MCF 10A (cell line): ENCODE data around the gene IL4. TPM values are rescaled to one million over a fixed set of nuclear protein-coding genes. Genes with fewer than 3 reads are reported as not detected.

Experiments used
- BruUV-seq: library from RNA; stranded (reverse); fragments of 400-500 nt; replicated peaks from 2 replicates; lab custom pipeline; 2021; lab: Mats Ljungman, UMichigan
- CTCF ChIA-PET: fragments of 300-600 bp; sonication (Branson Sonifier 250); formaldehyde crosslinking; extraction: SDS; loops from one replicate; lab custom pipeline; 2021; ENCODE audit warnings: antibody characterized with exemption, inconsistent platforms; lab: Yijun Ruan, JAX
- POLR2A ChIA-PET: fragments of 300-600, 350-650 bp; sonication (Branson Sonifier 250); formaldehyde crosslinking; extraction: SDS; loops from one replicate; lab custom pipeline; 2020; ENCODE audit warnings: antibody characterized with exemption, inconsistent platforms; lab: Yijun Ruan, JAX
- DNase-seq: peaks from one replicate; pipeline ENCODE4 v3.0.0-alpha.2; 2018; ENCODE audit not compliant: unreplicated experiment
- H3K27ac Mint-ChIP-seq: one replicate; pipeline ENCODE4 v1.8.0; 2022; ENCODE audit warnings: mild to moderate bottlenecking, low read depth, mixed read lengths; ENCODE audit not compliant: unreplicated experiment
- H3K27me3 Mint-ChIP-seq: one replicate; pipeline ENCODE4 v1.8.0; 2022; ENCODE audit warnings: mixed read lengths; ENCODE audit not compliant: insufficient read depth, unreplicated experiment
- H3K36me3 Mint-ChIP-seq: one replicate; pipeline ENCODE4 v1.8.0; 2022; ENCODE audit warnings: mild to moderate bottlenecking, moderate library complexity, mixed read lengths; ENCODE audit not compliant: insufficient read depth, unreplicated experiment
- H3K4me1 Mint-ChIP-seq: one replicate; pipeline ENCODE4 v1.8.0; 2022; ENCODE audit warnings: mixed read lengths; ENCODE audit not compliant: insufficient read depth, unreplicated experiment
- H3K4me3 Mint-ChIP-seq: one replicate; pipeline ENCODE4 v1.8.0; 2022; ENCODE audit warnings: mild to moderate bottlenecking, moderate library complexity, mixed read lengths; ENCODE audit not compliant: unreplicated experiment
- H3K9me3 Mint-ChIP-seq: one replicate; pipeline ENCODE4 v1.8.0; 2022; ENCODE audit warnings: mixed read lengths; ENCODE audit not compliant: unreplicated experiment
- CTCF ChIP-seq: fragments of 200-600 bp; IDR thresholded peaks from one replicate; pipeline ENCODE4 v1.8.0; 2022; ENCODE audit warnings: antibody characterized with exemption, mild to moderate bottlenecking; ENCODE audit not compliant: unreplicated experiment
- intact Hi-C: fragments of 100-400 bp; cut with micrococcal nuclease; formaldehyde crosslinking; loops from 2 replicates; pipeline ENCODE4 v1.14.1; 2022
- total RNA-seq: library from RNA; stranded (reverse); gene quantifications from 2 replicates; pipeline ENCODE4 v1.2.3, GENCODE V29; 2022

The IL4 gene
- total RNA-seq, 1 experiment from 2014 or later, result not detected

GRCh38 chr5:132673488-132673887, 301 bp upstream of the IL4 start:
- no peaks in the 10 kb centered on the region for H3K27me3 Mint-ChIP-seq
- no TSS peak for BruUV-seq
- H3K36me3 Mint-ChIP-seq, result no peaks in the 10 kb centered on the region
- ChIA-PET CTCF (no interaction called here), POLR2A (interaction anchor here (1.6 kb wide), 1 partner anchor 31 kb away, joined by 5 read pairs; no protein-coding TSS in a partner anchor)
- no peak for TF ChIP-seq CTCF
- H3K27ac Mint-ChIP-seq, result no peak overlapping the region
- DNase-seq, result no peak
- no peak overlapping the region for H3K4me3 Mint-ChIP-seq
- no peaks in the 10 kb centered on the region for H3K9me3 Mint-ChIP-seq
- intact Hi-C loops, result no loop called here
- peaks cover 37% of the 10 kb centered on the region for H3K4me1 Mint-ChIP-seq

GRCh38 chr5:132674671-132675506, 1.1 kb downstream of the IL4 start:
- TSS peak; percentile 42 for BruUV-seq
- H3K4me3 Mint-ChIP-seq, result peak overlapping the region; percentile 51
- peak; percentile 92 for DNase-seq
- TF ChIP-seq CTCF, result no peak
- CTCF ChIA-PET, result interaction anchor here (0.5 to 1.5 kb wide), 6 partner anchors 8 to 343 kb away, joined by 3 to 4 read pairs (median 3); no protein-coding TSS in a partner anchor
- POLR2A ChIA-PET, result interaction anchor here (0.5 to 1.6 kb wide), 15 partner anchors 15 to 580 kb away, joined by 3 to 5 read pairs (median 3); partner anchors contain the start of genes KIF3A and RAD50
- intact Hi-C loops, result no loop called here
- H3K27ac Mint-ChIP-seq, result peak overlapping the region; percentile 69
- H3K27me3 Mint-ChIP-seq, result no peaks in the 10 kb centered on the region
- peaks cover 39% of the 10 kb centered on the region for H3K4me1 Mint-ChIP-seq
- no peaks in the 10 kb centered on the region for H3K9me3 Mint-ChIP-seq
- no peaks in the 10 kb centered on the region for H3K36me3 Mint-ChIP-seq

GRCh38 chr5:132675936-132676689, 2.3 kb downstream of the IL4 start:
- Mint-ChIP-seq H3K27ac (peak overlapping the region; percentile 8), H3K4me1 (peaks cover 43% of the 10 kb centered on the region), H3K36me3 (no peaks in the 10 kb centered on the region), H3K27me3 (no peaks in the 10 kb centered on the region), H3K4me3 (no peak overlapping the region), H3K9me3 (no peaks in the 10 kb centered on the region)
- intact Hi-C loops, result no loop called here
- no TSS peak for BruUV-seq
- TF ChIP-seq CTCF, result no peak
- POLR2A ChIA-PET, result interaction anchor here (0.7 to 1.5 kb wide), 7 partner anchors 10 to 581 kb away, joined by 3 to 6 read pairs (median 3); partner anchors contain the start of genes GDF9, RAD50 and UQCRQ
- CTCF ChIA-PET, result interaction anchor here (0.6 to 2.4 kb wide), 12 partner anchors 10 to 149 kb away, joined by 3 to 6 read pairs (median 4); no protein-coding TSS in a partner anchor
- DNase-seq, result no peak
